ENCODE measurements around the gene PTMS. TPM values are rescaled to one million over a fixed set of nuclear protein-coding genes. Genes with fewer than 3 reads are reported as not detected.

PTMS gene
- total and polyA plus RNA-seq, 9 of the 15 experiments (the other 6 are each of a cell fraction or from before 2014, with no cell fraction given) = 5.1 to 287 (median 78.5) TPM

DNA sequence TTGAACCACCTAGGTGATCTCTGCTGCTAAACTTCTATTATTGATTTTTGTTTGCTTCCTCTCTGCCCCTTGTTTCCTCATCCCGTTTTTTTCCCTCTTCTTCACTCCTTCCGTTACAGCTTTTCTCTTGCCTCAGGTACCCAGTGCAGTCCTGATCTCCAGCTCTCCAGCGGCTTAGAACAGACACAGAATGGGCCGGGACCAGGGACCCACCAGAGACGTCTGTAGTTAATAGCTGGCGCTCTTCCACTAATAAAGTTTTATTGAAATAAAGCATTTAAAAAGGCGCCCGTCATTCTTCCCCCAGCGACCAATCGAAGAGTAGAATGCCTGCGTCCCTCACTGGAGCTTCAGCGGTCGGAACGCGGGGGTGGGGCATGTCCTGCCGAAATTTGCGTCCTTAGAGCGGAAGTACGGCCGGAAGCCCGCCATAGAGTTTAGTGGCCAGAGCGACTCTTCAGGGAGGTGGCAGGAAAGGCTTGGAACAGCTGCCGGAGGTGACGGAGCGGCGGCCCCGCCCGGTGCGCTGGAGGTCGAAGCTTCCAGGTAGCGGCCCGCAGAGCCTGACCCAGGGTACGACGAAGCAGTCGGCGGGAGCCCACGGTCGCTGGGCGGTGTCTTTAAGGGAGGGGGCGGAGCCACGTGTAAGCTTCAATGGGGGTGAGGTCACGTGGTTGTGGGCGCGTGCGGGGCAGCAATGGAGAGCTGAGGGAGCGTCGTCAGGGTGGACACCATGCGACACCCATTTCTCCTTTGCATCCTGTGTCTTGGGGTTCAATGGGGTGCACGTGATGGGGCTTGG is 42.4 kb upstream of the PTMS start, which contains the start of gene COPS7A (continued):
- TF ChIP-seq, protein P1, sequence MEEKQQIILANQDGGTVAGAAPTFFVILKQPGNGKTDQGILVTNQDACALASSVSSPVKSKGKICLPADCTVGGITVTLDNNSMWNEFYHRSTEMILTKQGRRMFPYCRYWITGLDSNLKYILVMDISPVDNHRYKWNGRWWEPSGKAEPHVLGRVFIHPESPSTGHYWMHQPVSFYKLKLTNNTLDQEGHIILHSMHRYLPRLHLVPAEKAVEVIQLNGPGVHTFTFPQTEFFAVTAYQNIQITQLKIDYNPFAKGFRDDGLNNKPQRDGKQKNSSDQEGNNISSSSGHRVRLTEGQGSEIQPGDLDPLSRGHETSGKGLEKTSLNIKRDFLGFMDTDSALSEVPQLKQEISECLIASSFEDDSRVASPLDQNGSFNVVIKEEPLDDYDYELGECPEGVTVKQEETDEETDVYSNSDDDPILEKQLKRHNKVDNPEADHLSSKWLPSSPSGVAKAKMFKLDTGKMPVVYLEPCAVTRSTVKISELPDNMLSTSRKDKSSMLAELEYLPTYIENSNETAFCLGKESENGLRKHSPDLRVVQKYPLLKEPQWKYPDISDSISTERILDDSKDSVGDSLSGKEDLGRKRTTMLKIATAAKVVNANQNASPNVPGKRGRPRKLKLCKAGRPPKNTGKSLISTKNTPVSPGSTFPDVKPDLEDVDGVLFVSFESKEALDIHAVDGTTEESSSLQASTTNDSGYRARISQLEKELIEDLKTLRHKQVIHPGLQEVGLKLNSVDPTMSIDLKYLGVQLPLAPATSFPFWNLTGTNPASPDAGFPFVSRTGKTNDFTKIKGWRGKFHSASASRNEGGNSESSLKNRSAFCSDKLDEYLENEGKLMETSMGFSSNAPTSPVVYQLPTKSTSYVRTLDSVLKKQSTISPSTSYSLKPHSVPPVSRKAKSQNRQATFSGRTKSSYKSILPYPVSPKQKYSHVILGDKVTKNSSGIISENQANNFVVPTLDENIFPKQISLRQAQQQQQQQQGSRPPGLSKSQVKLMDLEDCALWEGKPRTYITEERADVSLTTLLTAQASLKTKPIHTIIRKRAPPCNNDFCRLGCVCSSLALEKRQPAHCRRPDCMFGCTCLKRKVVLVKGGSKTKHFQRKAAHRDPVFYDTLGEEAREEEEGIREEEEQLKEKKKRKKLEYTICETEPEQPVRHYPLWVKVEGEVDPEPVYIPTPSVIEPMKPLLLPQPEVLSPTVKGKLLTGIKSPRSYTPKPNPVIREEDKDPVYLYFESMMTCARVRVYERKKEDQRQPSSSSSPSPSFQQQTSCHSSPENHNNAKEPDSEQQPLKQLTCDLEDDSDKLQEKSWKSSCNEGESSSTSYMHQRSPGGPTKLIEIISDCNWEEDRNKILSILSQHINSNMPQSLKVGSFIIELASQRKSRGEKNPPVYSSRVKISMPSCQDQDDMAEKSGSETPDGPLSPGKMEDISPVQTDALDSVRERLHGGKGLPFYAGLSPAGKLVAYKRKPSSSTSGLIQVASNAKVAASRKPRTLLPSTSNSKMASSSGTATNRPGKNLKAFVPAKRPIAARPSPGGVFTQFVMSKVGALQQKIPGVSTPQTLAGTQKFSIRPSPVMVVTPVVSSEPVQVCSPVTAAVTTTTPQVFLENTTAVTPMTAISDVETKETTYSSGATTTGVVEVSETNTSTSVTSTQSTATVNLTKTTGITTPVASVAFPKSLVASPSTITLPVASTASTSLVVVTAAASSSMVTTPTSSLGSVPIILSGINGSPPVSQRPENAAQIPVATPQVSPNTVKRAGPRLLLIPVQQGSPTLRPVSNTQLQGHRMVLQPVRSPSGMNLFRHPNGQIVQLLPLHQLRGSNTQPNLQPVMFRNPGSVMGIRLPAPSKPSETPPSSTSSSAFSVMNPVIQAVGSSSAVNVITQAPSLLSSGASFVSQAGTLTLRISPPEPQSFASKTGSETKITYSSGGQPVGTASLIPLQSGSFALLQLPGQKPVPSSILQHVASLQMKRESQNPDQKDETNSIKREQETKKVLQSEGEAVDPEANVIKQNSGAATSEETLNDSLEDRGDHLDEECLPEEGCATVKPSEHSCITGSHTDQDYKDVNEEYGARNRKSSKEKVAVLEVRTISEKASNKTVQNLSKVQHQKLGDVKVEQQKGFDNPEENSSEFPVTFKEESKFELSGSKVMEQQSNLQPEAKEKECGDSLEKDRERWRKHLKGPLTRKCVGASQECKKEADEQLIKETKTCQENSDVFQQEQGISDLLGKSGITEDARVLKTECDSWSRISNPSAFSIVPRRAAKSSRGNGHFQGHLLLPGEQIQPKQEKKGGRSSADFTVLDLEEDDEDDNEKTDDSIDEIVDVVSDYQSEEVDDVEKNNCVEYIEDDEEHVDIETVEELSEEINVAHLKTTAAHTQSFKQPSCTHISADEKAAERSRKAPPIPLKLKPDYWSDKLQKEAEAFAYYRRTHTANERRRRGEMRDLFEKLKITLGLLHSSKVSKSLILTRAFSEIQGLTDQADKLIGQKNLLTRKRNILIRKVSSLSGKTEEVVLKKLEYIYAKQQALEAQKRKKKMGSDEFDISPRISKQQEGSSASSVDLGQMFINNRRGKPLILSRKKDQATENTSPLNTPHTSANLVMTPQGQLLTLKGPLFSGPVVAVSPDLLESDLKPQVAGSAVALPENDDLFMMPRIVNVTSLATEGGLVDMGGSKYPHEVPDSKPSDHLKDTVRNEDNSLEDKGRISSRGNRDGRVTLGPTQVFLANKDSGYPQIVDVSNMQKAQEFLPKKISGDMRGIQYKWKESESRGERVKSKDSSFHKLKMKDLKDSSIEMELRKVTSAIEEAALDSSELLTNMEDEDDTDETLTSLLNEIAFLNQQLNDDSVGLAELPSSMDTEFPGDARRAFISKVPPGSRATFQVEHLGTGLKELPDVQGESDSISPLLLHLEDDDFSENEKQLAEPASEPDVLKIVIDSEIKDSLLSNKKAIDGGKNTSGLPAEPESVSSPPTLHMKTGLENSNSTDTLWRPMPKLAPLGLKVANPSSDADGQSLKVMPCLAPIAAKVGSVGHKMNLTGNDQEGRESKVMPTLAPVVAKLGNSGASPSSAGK (IDR thresholded peaks at IDR 0.05) = peak; percentile 98
- TF ChIP-seq, protein P2, sequence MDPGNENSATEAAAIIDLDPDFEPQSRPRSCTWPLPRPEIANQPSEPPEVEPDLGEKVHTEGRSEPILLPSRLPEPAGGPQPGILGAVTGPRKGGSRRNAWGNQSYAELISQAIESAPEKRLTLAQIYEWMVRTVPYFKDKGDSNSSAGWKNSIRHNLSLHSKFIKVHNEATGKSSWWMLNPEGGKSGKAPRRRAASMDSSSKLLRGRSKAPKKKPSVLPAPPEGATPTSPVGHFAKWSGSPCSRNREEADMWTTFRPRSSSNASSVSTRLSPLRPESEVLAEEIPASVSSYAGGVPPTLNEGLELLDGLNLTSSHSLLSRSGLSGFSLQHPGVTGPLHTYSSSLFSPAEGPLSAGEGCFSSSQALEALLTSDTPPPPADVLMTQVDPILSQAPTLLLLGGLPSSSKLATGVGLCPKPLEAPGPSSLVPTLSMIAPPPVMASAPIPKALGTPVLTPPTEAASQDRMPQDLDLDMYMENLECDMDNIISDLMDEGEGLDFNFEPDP (CRISPR knock-in tag; IDR thresholded peaks at IDR 0.05) = no peak
- peak; percentile 59 for TF ChIP-seq NFRKB (IDR thresholded peaks at IDR 0.05; ENCODE audit: low read depth)
- no peak for TF ChIP-seq ZFP1 (CRISPR knock-in tag; IDR thresholded peaks at IDR 0.05)
- TF ChIP-seq SIX5 (IDR thresholded peaks at IDR 0.05; ENCODE audit: borderline replicate concordance in 1 of 2, insufficient read depth in 1 of 2, low read depth in 1 of 2, low read length in 2 of 2) = peak in 1 of 2 experiments; percentile 32; a peak in 1 of 4 replicates
- peak; percentile 69 for TF ChIP-seq POLR2H (tag; IDR thresholded peaks at IDR 0.05; ENCODE audit: low read depth)
- TF ChIP-seq LEF1 (IDR thresholded peaks at IDR 0.05) = no peak
- TF ChIP-seq NFYB (IDR thresholded peaks at IDR 0.05; ENCODE audit: extremely low read depth, insufficient read length) = no peak
- TF ChIP-seq ZNF592 (IDR thresholded peaks at IDR 0.05) = peak; percentile 53; the same call in 1 of the 2 replicates

Data from K562 (cell line).